Adipocyte (in vitro differentiated cells): ENCODE data around the gene RFX3.

Source experiments
- DNase-seq: peaks from one replicate; pipeline ENCODE4 v3.0.0-alpha.2; 2015; ENCODE audit warnings: low read depth
- H3K27me3 ChIP-seq: replicated peaks from 2 replicates; pipeline ENCODE4 v1.7.0; 2013; ENCODE audit warnings: mild to moderate bottlenecking, low read length, moderate library complexity; ENCODE audit not compliant: control insufficient read depth, insufficient read depth
- H3K36me3 ChIP-seq: 2 replicates; pipeline ENCODE4 v1.7.0; 2013; ENCODE audit warnings: low read length, mild to moderate bottlenecking, moderate library complexity; ENCODE audit not compliant: control insufficient read depth, insufficient read depth, severe bottlenecking
- H3K4me1 ChIP-seq: 2 replicates; pipeline ENCODE4 v1.7.0; 2013; ENCODE audit warnings: mild to moderate bottlenecking, low read length, moderate library complexity; ENCODE audit not compliant: control insufficient read depth, insufficient read depth
- H3K4me3 ChIP-seq: 2 replicates; pipeline ENCODE4 v1.7.0; 2013; ENCODE audit warnings: mild to moderate bottlenecking, low read length, moderate library complexity
- H3K9ac ChIP-seq: 2 replicates; pipeline ENCODE4 v1.7.0; 2013; ENCODE audit warnings: mild to moderate bottlenecking, low read length, moderate library complexity
- H3K9me3 ChIP-seq: 2 replicates; pipeline ENCODE4 v1.7.0; 2013; ENCODE audit warnings: mild to moderate bottlenecking, low read length, moderate library complexity; ENCODE audit not compliant: control insufficient read depth

The RFX3 gene

DNA sequence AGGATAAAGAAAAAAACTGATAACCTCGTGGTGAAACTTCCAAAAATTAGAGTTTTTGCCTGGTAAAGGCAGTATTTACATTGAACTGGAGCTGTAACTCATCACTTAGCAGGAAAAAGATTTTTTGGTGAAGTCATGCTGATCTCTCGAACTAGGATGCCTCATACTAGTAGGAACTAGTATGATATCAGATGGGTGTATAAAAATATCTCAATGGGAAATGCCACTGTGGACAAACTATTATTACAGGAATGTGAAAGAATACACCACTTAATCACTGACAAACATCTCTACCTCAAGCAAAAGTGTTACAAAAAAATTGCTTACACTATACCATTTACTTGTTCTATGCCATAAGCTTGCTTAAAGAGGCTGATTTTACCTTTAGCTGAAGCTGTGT lies 28.4 kb downstream of the RFX3 start:
- H3K9me3 ChIP-seq: no peaks in the 10 kb centered on the region
- H3K4me3 ChIP-seq: no peak overlapping the region
- H3K36me3 ChIP-seq: no peaks in the 10 kb centered on the region
- no peaks in the 10 kb centered on the region for H3K27me3 ChIP-seq
- H3K9ac ChIP-seq: no peak overlapping the region
- H3K4me1 ChIP-seq: no peaks in the 10 kb centered on the region
- DNase-seq: peak; percentile 39

DNA sequence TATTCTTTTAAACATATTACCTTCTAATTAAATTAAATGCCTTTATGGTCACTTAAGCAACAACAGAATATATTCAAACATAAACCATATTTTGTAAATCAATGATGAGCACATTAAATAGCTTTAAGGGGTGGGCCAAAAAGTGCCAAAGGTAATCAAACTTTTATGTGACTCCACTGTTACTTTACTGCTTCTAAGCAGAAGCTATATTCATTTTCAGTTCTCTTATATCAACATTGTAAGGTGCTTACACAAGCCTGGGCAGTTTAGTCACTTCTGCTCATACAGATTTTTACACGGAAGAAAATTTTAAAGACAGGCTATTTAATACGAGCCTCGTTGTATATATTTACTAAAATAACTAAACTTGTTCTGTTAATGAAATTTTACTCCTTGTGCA lies 29.9 kb downstream of the RFX3 start:
- Histone ChIP-seq H3K4me1 (no peaks in the 10 kb centered on the region), H3K27me3 (no peaks in the 10 kb centered on the region), H3K36me3 (no peaks in the 10 kb centered on the region), H3K9me3 (no peaks in the 10 kb centered on the region), H3K9ac (no peak overlapping the region), H3K4me3 (no peak overlapping the region)
- DNase-seq: no peak

GRCh38 chr9:3492214-3492613 lies 33.6 kb downstream of the RFX3 start:
- Histone ChIP-seq H3K36me3 (no peaks in the 10 kb centered on the region), H3K27me3 (no peaks in the 10 kb centered on the region), H3K9me3 (no peaks in the 10 kb centered on the region), H3K9ac (no peak overlapping the region), H3K4me1 (no peaks in the 10 kb centered on the region), H3K4me3 (no peak overlapping the region)
- no peak for DNase-seq

DNA sequence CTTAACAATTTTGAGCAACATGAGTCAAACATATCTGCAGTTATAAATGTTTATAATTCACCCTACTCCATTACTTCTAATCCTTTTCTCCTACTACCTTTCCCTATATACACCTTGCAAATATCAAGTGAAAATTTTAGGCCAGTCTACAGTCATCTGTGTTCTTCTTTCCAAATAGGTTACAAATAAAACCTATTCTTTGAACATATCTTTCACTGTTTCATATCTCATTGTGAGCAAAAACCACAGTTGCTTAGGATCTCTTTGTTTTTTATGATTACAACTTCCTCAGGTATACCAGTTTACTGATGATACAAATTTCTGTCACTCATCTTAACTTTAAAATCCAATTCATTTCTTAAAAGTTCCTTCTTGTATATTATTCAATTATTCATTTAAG lies 34.4 kb downstream of the RFX3 start:
- DNase-seq: no peak
- H3K4me1 ChIP-seq: no peaks in the 10 kb centered on the region

DNA sequence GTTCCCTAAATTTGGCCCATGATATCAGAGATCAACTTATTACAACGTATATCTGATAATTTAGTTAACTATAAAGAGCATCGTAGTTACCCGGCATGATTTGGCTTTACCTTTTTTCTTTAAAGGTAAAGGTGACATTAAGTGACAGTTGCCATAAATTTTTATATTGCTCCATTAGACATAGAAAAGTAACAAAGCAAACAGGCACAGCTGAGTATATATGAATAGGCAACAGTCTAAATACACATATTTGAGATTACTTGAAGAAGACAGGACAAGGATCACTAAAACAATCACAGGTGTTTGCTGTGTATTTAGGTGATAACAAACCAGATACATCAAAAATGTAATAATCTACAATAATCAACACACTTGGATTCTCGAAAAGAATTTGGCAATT lies 34.8 kb downstream of the RFX3 start:
- no peaks in the 10 kb centered on the region for H3K36me3 ChIP-seq
- H3K4me1 ChIP-seq: no peaks in the 10 kb centered on the region
- H3K27me3 ChIP-seq: no peaks in the 10 kb centered on the region
- DNase-seq: no peak
- no peak overlapping the region for H3K4me3 ChIP-seq
- no peak overlapping the region for H3K9ac ChIP-seq
- H3K9me3 ChIP-seq: no peaks in the 10 kb centered on the region

More for the DNA sequence above, 34.4 kb downstream of the RFX3 start:
- no peak overlapping the region for H3K4me3 ChIP-seq
- H3K36me3 ChIP-seq: no peaks in the 10 kb centered on the region
- H3K27me3 ChIP-seq: no peaks in the 10 kb centered on the region
- no peaks in the 10 kb centered on the region for H3K9me3 ChIP-seq
- H3K9ac ChIP-seq: no peak overlapping the region

DNA sequence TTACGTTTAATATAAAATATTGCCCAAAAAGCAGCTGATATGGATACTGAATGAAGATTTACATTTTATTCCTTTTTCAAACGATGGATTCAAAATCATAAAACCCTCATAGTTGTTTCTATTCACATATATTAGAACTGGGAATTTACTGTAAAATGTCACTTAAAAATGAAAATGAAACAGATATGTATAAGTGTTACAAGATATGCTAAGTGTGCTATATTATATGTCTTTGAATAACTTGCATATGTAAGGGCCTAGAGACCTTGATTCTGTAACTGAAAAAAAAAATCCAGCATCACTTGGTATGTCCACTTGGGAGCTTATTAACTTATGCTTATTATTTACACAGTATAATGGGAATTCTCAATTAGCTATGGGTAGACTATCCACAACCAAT lies 43.2 kb downstream of the RFX3 start:
- H3K4me3 ChIP-seq: no peak overlapping the region
- no peaks in the 10 kb centered on the region for H3K4me1 ChIP-seq
- no peak overlapping the region for H3K9ac ChIP-seq
- no peak for DNase-seq
- no peaks in the 10 kb centered on the region for H3K27me3 ChIP-seq
- H3K9me3 ChIP-seq: peaks cover 8% of the 10 kb centered on the region
- H3K36me3 ChIP-seq: no peaks in the 10 kb centered on the region

GRCh38 chr9:3480353-3480655 lies 45.5 kb downstream of the RFX3 start:
- Histone ChIP-seq H3K36me3 (no peaks in the 10 kb centered on the region), H3K9me3 (peaks cover 14% of the 10 kb centered on the region), H3K4me3 (no peak overlapping the region), H3K27me3 (no peaks in the 10 kb centered on the region), H3K9ac (no peak overlapping the region), H3K4me1 (no peaks in the 10 kb centered on the region)
- no peak for DNase-seq

DNA sequence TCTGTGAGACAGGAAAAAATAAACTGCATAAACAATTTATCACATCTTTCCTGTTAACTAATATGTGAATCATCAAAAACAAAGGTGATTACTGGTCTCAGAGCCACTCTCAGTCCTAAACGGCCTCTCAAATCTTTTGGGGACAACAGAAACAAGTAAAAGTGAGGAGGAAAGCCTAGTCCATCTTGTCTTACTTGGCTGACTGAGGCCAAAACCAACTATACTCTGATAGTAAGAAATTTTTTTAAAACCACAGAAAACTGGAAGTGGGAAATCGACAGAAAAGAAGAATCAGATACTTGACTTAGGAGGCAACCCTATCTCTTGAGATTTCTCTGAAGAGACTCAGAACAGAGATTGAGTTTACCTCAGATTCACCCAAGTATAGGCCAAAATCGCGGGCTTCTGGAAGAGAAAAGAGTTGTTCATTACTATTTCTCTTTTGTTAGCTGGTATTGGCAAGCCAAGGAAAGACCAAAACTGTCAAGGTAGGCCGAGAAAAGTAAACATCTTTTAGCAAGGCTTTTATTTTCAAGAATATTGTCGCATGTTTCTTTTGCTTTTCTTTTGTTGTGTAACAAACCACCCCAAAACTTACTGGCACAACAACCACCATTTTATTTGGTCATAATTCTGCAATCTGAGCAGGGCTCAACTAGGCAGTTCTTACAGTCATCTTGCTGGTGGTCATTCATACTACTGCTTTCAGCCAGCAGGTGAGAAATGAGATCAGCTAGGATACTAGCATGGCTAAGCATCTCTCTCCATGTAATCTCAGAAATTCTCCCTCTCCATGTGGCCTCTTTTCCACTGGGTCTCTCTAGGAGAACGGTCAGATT lies 46.1 kb downstream of the RFX3 start:
- H3K4me3 ChIP-seq: no peak overlapping the region
- no peaks in the 10 kb centered on the region for H3K4me1 ChIP-seq
- no peaks in the 10 kb centered on the region for H3K36me3 ChIP-seq
- no peak for DNase-seq
- H3K27me3 ChIP-seq: no peaks in the 10 kb centered on the region
- no peak overlapping the region for H3K9ac ChIP-seq
- peaks cover 14% of the 10 kb centered on the region for H3K9me3 ChIP-seq

GRCh38 chr9:3478549-3478953 lies 47.2 kb downstream of the RFX3 start:
- peaks cover 14% of the 10 kb centered on the region for H3K9me3 ChIP-seq
- no peaks in the 10 kb centered on the region for H3K4me1 ChIP-seq
- no peak overlapping the region for H3K4me3 ChIP-seq
- peak; percentile 27 for DNase-seq
- H3K27me3 ChIP-seq: no peaks in the 10 kb centered on the region
- H3K36me3 ChIP-seq: no peaks in the 10 kb centered on the region
- H3K9ac ChIP-seq: no peak overlapping the region

DNA sequence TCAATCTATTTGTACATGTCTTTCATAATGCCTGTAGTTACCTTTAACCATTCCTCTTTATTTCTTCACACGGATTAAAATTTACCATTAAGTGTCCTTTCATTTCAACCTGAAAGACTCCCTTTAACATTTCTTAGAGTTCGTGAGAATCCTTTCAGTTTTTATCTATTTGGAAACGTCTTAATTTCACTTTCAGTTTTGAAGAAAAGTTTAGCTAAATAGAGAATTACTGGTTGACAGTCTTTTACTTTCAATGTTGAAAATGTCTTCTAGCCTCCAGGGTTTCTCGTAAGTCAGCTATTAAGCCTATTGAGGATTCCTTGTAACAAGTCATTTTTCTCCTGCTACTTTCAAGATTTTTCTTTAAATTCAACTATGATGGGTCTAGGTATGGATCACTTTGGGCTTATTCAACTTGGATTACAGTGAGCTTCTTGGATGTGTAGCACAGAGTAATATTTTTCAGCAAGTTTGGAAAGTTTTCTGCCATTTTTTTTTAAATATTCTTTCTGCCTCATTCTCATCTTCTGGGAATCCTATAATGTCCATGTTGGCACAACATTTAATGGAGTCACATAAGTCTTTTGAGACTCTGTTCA lies 48.5 kb downstream of the RFX3 start:
- no peak overlapping the region for H3K4me3 ChIP-seq
- H3K9ac ChIP-seq: no peak overlapping the region
- H3K27me3 ChIP-seq: no peaks in the 10 kb centered on the region
- no peak for DNase-seq
- H3K36me3 ChIP-seq: no peaks in the 10 kb centered on the region
- H3K4me1 ChIP-seq: no peaks in the 10 kb centered on the region
- peaks cover 14% of the 10 kb centered on the region for H3K9me3 ChIP-seq

- Histone ChIP-seq H3K27me3 (no peaks in the 10 kb centered on the region), H3K9me3 (peaks cover 14% of the 10 kb centered on the region), H3K4me3 (no peak overlapping the region)
Measured at GRCh38 chr9:3475300-3476020, 50.3 kb downstream of the RFX3 start.

More at GRCh38 chr9:3475300-3476020, 50.3 kb downstream of the RFX3 start:
- Histone ChIP-seq H3K4me1 (no peaks in the 10 kb centered on the region), H3K9ac (no peak overlapping the region), H3K36me3 (no peaks in the 10 kb centered on the region)
- DNase-seq: no peak
